CD4-positive, alpha-beta T cell (primary cell): ENCODE results near the gene SACM1L. TPM values are rescaled to one million over a fixed set of nuclear protein-coding genes. Genes with fewer than 3 reads are reported as not detected.
"Not testable (repeated sequence)": the region's sequence is repeated elsewhere in the genome, so short reads cannot be mapped to it uniquely, and the experiment has no call there.

ENCODE experiments used
- ATAC-seq: fragments of 200-7000 bp; cut with Tn5 transposase; one replicate; pipeline ENCODE4 v1.10.0; 2022; ENCODE audit warnings: mild to moderate bottlenecking; ENCODE audit not compliant: poor library complexity
- CTCF ChIA-PET: fragments of 350-600 bp; sonication (Branson Sonifier 250); formaldehyde crosslinking; loops from one replicate; lab custom pipeline; 2021; ENCODE audit warnings: antibody characterized with exemption, inconsistent platforms; lab: Charles Lee
- POLR2A ChIA-PET: fragments of 350-600 bp; sonication (Branson Sonifier 250); formaldehyde crosslinking; loops from one replicate; lab custom pipeline; 2021; ENCODE audit warnings: antibody characterized with exemption, inconsistent platforms; lab: Charles Lee
- DNase-seq, 14 experiments: peaks; one replicate each; pipeline ENCODE4 v3.0.0-alpha.2; 2013 to 2020; ENCODE audit warnings: mixed read lengths in 2 of 14
- H3K27ac ChIP-seq, 2 donors: one replicate each; pipeline versions ENCODE4 v1.5.1 to v1.7.0; 2013; ENCODE audit warnings: low read length in 2 of 2, low read depth in 1 of 2, mild to moderate bottlenecking in 1 of 2
- H3K27me3 ChIP-seq, 2 experiments: 1 replicate in 1 of 2; 2 replicates in 1 of 2; pipeline versions ENCODE4 v1.6.1 to v1.7.0; 2013; ENCODE audit warnings: low read length in 2 of 2, control low read depth in 1 of 2, mild to moderate bottlenecking in 1 of 2, moderate library complexity in 1 of 2; ENCODE audit not compliant: insufficient read depth in 2 of 2, control insufficient read depth in 1 of 2
- H3K36me3 ChIP-seq: one replicate; pipeline ENCODE4 v1.6.1; 2013; ENCODE audit warnings: low read length, control low read depth; ENCODE audit not compliant: insufficient read depth
- H3K4me1 ChIP-seq: one replicate; pipeline ENCODE4 v1.6.1; 2013; ENCODE audit warnings: low read length, control low read depth; ENCODE audit not compliant: insufficient read depth
- H3K4me3 ChIP-seq: one replicate; pipeline ENCODE4 v1.5.1; 2013; ENCODE audit warnings: mild to moderate bottlenecking, low read length, moderate library complexity
- H3K9me3 ChIP-seq, 2 experiments: 1 replicate in 1 of 2; 2 replicates in 1 of 2; pipeline versions ENCODE4 v1.6.1 to v1.7.0; 2013; ENCODE audit warnings: low read length in 2 of 2, mild to moderate bottlenecking in 2 of 2, control low read depth in 1 of 2, moderate library complexity in 1 of 2; ENCODE audit not compliant: control insufficient read depth in 1 of 2, insufficient read depth in 1 of 2
- H3K27ac Mint-ChIP-seq: one replicate; pipeline ENCODE4 v1.8.0; 2020; ENCODE audit warnings: mixed read lengths
- H3K27me3 Mint-ChIP-seq: one replicate; pipeline ENCODE4 v1.8.0; 2021; ENCODE audit warnings: mixed read lengths
- H3K36me3 Mint-ChIP-seq: one replicate; pipeline ENCODE4 v1.8.0; 2021; ENCODE audit warnings: low read depth, mixed read lengths
- H3K4me1 Mint-ChIP-seq: one replicate; pipeline ENCODE4 v1.8.0; 2021; ENCODE audit warnings: low read depth, mixed read lengths
- H3K4me3 Mint-ChIP-seq: one replicate; pipeline ENCODE4 v1.8.0; 2020; ENCODE audit warnings: mild to moderate bottlenecking, mixed read lengths
- H3K9me3 Mint-ChIP-seq: one replicate; pipeline ENCODE4 v1.8.0; 2020; ENCODE audit warnings: mixed read lengths
- CTCF ChIP-seq: fragments of 200-600 bp; IDR thresholded peaks from one replicate; pipeline ENCODE4 v1.8.0; 2022; ENCODE audit warnings: antibody characterized with exemption, mild to moderate bottlenecking
- intact Hi-C, 2 experiments: fragments of 100-400 bp; cut with DNase I in 1 of 2; cut with micrococcal nuclease in 1 of 2; formaldehyde crosslinking; loops; one replicate each; pipeline versions ENCODE4 v1.15.1 to v1.9.0; 2023 to 2025; cut with DNase I, micrococcal nuclease
- total RNA-seq, 174 experiments: library from RNA in 2 of 174; stranded (reverse) in 2 of 174; gene quantifications; one replicate each; pipeline ENCODE4 v1.2.3 and lab custom pipeline; 2021 to 2026

SACM1L gene
- total RNA-seq, 2 experiments from 2014 or later, result 41.9 to 44.3 TPM

- DNase-seq (no peak), ATAC-seq (no peak)
- Mint-ChIP-seq H3K27me3 (no peaks in the 10 kb centered on the region), H3K36me3 (peaks cover 50% of the 10 kb centered on the region), H3K9me3 (no peaks in the 10 kb centered on the region), H3K27ac (no peak overlapping the region), H3K4me3 (no peak overlapping the region), H3K4me1 (peaks cover 5% of the 10 kb centered on the region)
- Histone ChIP-seq H3K4me3 (no peak overlapping the region), H3K27me3 (no peaks in the 10 kb centered on the region), H3K9me3 (no peaks in the 10 kb centered on the region), H3K27ac (no peak overlapping the region), H3K4me1 (no peaks in the 10 kb centered on the region), H3K36me3 (peaks cover 51% of the 10 kb centered on the region)
- intact Hi-C loops, result no loop called here
- no peak for TF ChIP-seq CTCF
- CTCF ChIA-PET, result no interaction called here
- POLR2A ChIA-PET, result no interaction called here
These were observed 57.8 kb downstream of the SACM1L start for GRCh38 chr3:45746777-45747622.

- Mint-ChIP-seq H3K27ac (no peak overlapping the region), H3K27me3 (no peaks in the 10 kb centered on the region), H3K36me3 (peaks cover 43% of the 10 kb centered on the region), H3K4me3 (no peak overlapping the region), H3K4me1 (no peaks in the 10 kb centered on the region), H3K9me3 (no peaks in the 10 kb centered on the region)
- Histone ChIP-seq H3K27me3 (no peaks in the 10 kb centered on the region), H3K36me3 (peaks cover 41% of the 10 kb centered on the region), H3K4me1 (no peaks in the 10 kb centered on the region), H3K27ac (no peak overlapping the region), H3K4me3 (no peak overlapping the region), H3K9me3 (no peaks in the 10 kb centered on the region)
- TF ChIP-seq CTCF, result no peak
- ATAC-seq, result no peak
- DNase-seq, result no peak
- ChIA-PET POLR2A (no interaction called here), CTCF (no interaction called here)
- intact Hi-C loops, result no loop called here
These were observed 58.9 kb downstream of the SACM1L start for GRCh38 chr3:45748068-45748467.

GRCh38 chr3:45749036-45749600, 59.9 kb downstream of the SACM1L start:
- H3K27me3 ChIP-seq, intact Hi-C loops, DNase-seq, H3K27ac Mint-ChIP-seq, H3K9me3 Mint-ChIP-seq, ATAC-seq, H3K4me1 Mint-ChIP-seq, H3K4me3 ChIP-seq, H3K9me3 ChIP-seq, H3K4me3 Mint-ChIP-seq, CTCF ChIA-PET, H3K4me1 ChIP-seq, H3K27ac ChIP-seq, H3K27me3 Mint-ChIP-seq: not testable (repeated sequence)
- H3K36me3 ChIP-seq, result peaks cover 31% of the 10 kb centered on the region
- H3K36me3 Mint-ChIP-seq, result peaks cover 32% of the 10 kb centered on the region
- POLR2A ChIA-PET, result interaction anchor here (1.3 kb wide), 1 partner anchor 12 kb away, joined by 3 read pairs; no protein-coding TSS in a partner anchor
